Measurements from ENCODE around the gene TCF7L1.

TCF7L1 gene

GRCh38 chr2:85095094-85095493 is 38.1 kb upstream of the TCF7L1 start:
- H3K27me3 ChIP-seq (replicated peaks; ENCODE audit: insufficient read depth, low read length) = no peaks in the 10 kb centered on the region
- DNase-seq = no peak
- no peaks in the 10 kb centered on the region for H3K9me3 ChIP-seq (replicated peaks; ENCODE audit: insufficient read depth, low read length)
- H3K27ac ChIP-seq (ENCODE audit: low read length) = no peak overlapping the region
- H4K20me1 ChIP-seq (ENCODE audit: insufficient read depth, low read length) = no peaks in the 10 kb centered on the region
- H3K4me1 ChIP-seq (ENCODE audit: low read length) = no peaks in the 10 kb centered on the region
- H3K79me2 ChIP-seq (ENCODE audit: low read length) = no peaks in the 10 kb centered on the region
- H3K4me2 ChIP-seq (ENCODE audit: low read depth, low read length) = no peak overlapping the region
- no peaks in the 10 kb centered on the region for H3K36me3 ChIP-seq (replicated peaks; ENCODE audit: insufficient read depth, low read length)
- no peak overlapping the region for H3K4me3 ChIP-seq (ENCODE audit: low read length)
- no peak for TF ChIP-seq CTCF (IDR thresholded peaks at IDR 0.05; ENCODE audit: low read length)
- H3K9me2 ChIP-seq (replicated peaks; ENCODE audit: insufficient read depth, low read length) = no peaks in the 10 kb centered on the region
- H2AFZ ChIP-seq (ENCODE audit: low read length) = no peak overlapping the region
- no peak overlapping the region for H3K9ac ChIP-seq (ENCODE audit: low read length)
- H3F3A ChIP-seq (ENCODE audit: insufficient read depth, low read length) = no peaks in the 10 kb centered on the region

- H3K79me2 ChIP-seq (ENCODE audit: low read length) = no peaks in the 10 kb centered on the region
Observed at GRCh38 chr2:85096616-85097015, 36.6 kb upstream of the TCF7L1 start.

GRCh38 chr2:85104228-85104627 is 29.0 kb upstream of the TCF7L1 start:
- Histone ChIP-seq H3K4me1 (ENCODE audit: low read length) (no peaks in the 10 kb centered on the region), H3K36me3 (replicated peaks; ENCODE audit: insufficient read depth, low read length) (no peaks in the 10 kb centered on the region), H3F3A (ENCODE audit: insufficient read depth, low read length) (no peaks in the 10 kb centered on the region), H3K27ac (ENCODE audit: low read length) (no peak overlapping the region), H2AFZ (ENCODE audit: low read length) (no peak overlapping the region), H3K9me3 (replicated peaks; ENCODE audit: insufficient read depth, low read length) (no peaks in the 10 kb centered on the region), H3K4me3 (ENCODE audit: low read length) (no peak overlapping the region), H3K79me2 (ENCODE audit: low read length) (no peaks in the 10 kb centered on the region), H3K9ac (ENCODE audit: low read length) (no peak overlapping the region), H3K4me2 (ENCODE audit: low read depth, low read length) (no peak overlapping the region), H3K9me2 (replicated peaks; ENCODE audit: insufficient read depth, low read length) (no peaks in the 10 kb centered on the region), H4K20me1 (ENCODE audit: insufficient read depth, low read length) (no peaks in the 10 kb centered on the region), H3K27me3 (replicated peaks; ENCODE audit: insufficient read depth, low read length) (no peaks in the 10 kb centered on the region)
- no peak for DNase-seq
- TF ChIP-seq EZH2phosphoT487 (IDR thresholded peaks at IDR 0.05; ENCODE audit: low read length) (no peak), CTCF (IDR thresholded peaks at IDR 0.05; ENCODE audit: low read length) (no peak), EZH2 (optimal IDR thresholded peaks at IDR 0.05; ENCODE audit: low read depth, low read length) (no peak)

More at GRCh38 chr2:85096616-85097015, 36.6 kb upstream of the TCF7L1 start:
- Histone ChIP-seq H3K9me3 (replicated peaks; ENCODE audit: insufficient read depth, low read length) (no peaks in the 10 kb centered on the region), H4K20me1 (ENCODE audit: insufficient read depth, low read length) (no peaks in the 10 kb centered on the region), H2AFZ (ENCODE audit: low read length) (no peak overlapping the region), H3K36me3 (replicated peaks; ENCODE audit: insufficient read depth, low read length) (no peaks in the 10 kb centered on the region), H3K4me3 (ENCODE audit: low read length) (no peak overlapping the region), H3K4me2 (ENCODE audit: low read depth, low read length) (no peak overlapping the region), H3K9me2 (replicated peaks; ENCODE audit: insufficient read depth, low read length) (no peaks in the 10 kb centered on the region), H3K9ac (ENCODE audit: low read length) (no peak overlapping the region), H3K27me3 (replicated peaks; ENCODE audit: insufficient read depth, low read length) (no peaks in the 10 kb centered on the region), H3K27ac (ENCODE audit: low read length) (no peak overlapping the region), H3K4me1 (ENCODE audit: low read length) (no peaks in the 10 kb centered on the region), H3F3A (ENCODE audit: insufficient read depth, low read length) (no peaks in the 10 kb centered on the region)
- DNase-seq = no peak
- TF ChIP-seq CTCF (IDR thresholded peaks at IDR 0.05; ENCODE audit: low read length) = no peak
- no peak for TF ChIP-seq EZH2phosphoT487 (IDR thresholded peaks at IDR 0.05; ENCODE audit: low read length)
- no peak for TF ChIP-seq EZH2 (optimal IDR thresholded peaks at IDR 0.05; ENCODE audit: low read depth, low read length)

All from MM.1S (cell line).